ENCODE data around the gene CASP8.

DNA sequence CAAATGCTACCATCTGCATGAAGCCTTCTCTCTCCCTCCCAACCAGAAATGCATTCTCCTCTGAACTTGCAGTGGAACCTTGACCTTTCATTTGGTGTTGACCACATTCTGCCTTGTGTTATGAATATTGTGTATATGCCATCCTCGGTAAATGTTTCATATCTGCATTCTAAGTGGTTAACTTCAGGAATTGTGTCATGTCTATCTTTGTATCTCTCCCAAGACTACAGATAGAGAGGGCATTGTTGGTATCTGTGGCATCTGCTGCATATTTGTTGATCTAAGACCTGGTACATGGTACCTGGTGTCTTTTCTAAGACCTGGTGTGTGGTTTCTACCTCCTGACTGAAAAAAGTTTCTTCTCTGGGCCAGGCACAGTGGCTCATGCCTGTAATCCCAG, 43.4 kb upstream of the CASP8 start:
- TF ChIP-seq EZH2 (IDR thresholded peaks at IDR 0.05) (no peak), POLR2AphosphoS5 (IDR thresholded peaks at IDR 0.05; ENCODE audit: borderline replicate concordance, low read depth, low read length) (no peak)

Measured in SK-N-MC (cell line).